ENCODE measurements around the gene RREB1.

DNA sequence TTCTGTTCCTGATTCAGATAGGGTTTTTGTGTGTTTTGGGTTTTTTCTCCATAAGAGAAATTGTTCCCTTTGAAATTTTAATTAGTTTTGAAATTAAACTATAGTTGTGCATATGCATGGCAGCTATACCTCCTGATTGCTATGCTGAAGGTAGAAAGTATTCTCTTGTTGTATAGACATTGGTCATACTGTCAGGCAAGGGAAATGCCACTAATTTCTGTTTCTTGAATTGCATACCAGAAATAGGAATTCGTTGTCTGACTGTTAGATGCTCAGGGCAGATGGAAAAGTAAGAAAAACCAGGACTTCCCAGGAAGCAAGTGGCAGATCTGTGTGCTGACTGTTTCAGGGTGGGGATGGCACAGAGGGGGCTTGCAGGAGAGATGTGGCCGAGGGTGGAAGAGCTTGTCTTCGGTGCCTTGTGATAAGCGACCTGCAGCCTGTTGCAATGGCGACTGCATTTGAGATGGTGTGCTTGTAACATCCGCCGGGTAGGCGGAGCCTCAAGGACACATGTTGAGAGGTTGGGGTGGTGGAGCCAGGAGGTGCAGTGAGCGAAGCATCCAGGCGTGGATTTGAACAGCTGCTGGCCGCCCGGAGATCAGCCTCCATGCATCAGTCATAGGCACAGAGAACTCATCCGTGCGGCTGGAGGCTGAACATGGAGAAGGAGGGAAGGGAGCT, 42.8 kb downstream of the RREB1 start:
- TF ChIP-seq CTCF (IDR thresholded peaks at IDR 0.05) (no peak), POLR2A (IDR thresholded peaks at IDR 0.05) (no peak), POLR2AphosphoS5 (IDR thresholded peaks at IDR 0.05; ENCODE audit: insufficient read depth in 1 of 2, low read depth in 1 of 2) (no peak)

Measured in vagina (tissue), 2 donors.